Transverse colon (tissue), 4 donors: ENCODE results near the gene STAM. TPM values are rescaled to one million over a fixed set of nuclear protein-coding genes. Genes with fewer than 3 reads are reported as not detected.

Experiments used
- DNase-seq: peaks from one replicate; pipeline ENCODE4 v3.0.0-alpha.2; 2019
- H3K27ac ChIP-seq, 4 donors: fragments of 200-600 bp; sonication (generic); 2 replicates each; pipeline ENCODE4 v1.5.1; 2016 to 2018; ENCODE audit warnings: inconsistent platforms in 4 of 4
- H3K27me3 ChIP-seq: fragments of 200-600 bp; sonication (generic); 2 replicates; pipeline ENCODE4 v1.5.1; 2017; ENCODE audit warnings: inconsistent platforms
- H3K36me3 ChIP-seq, 4 donors: fragments of 200-600 bp; sonication (generic); 2 replicates each; pipeline ENCODE4 v1.5.1; 2017 to 2019; ENCODE audit warnings: inconsistent platforms in 4 of 4
- H3K4me1 ChIP-seq, 4 donors: fragments of 200-600 bp; sonication (generic); 2 replicates each; pipeline ENCODE4 v1.5.1; 2017 to 2020; ENCODE audit warnings: inconsistent platforms in 4 of 4
- H3K4me3 ChIP-seq, 4 donors: fragments of 200-600 bp; sonication (generic); 1 replicate in 1 of 4; 2 replicates in 3 of 4; pipeline versions ENCODE4 v1.5.1 to v1.6.1; 2017 to 2019; ENCODE audit warnings: inconsistent platforms in 4 of 4
- H3K9me3 ChIP-seq, 2 donors: fragments of 200-600 bp; sonication (generic); 2 replicates each; pipeline ENCODE4 v1.5.1; 2017 to 2019; ENCODE audit warnings: inconsistent platforms in 2 of 2
- EP300 ChIP-seq: sonication (generic); formaldehyde crosslinking; IDR thresholded peaks from one replicate; pipeline ENCODE4 v1.6.1; 2017; ENCODE audit warnings: antibody characterized with exemption, low read depth
- POLR2A ChIP-seq: fragments of 450-650 bp; IDR thresholded peaks from one replicate; pipeline ENCODE4 v1.6.1; 2016; ENCODE audit warnings: antibody characterized with exemption, mild to moderate bottlenecking, moderate library complexity
- POLR2AphosphoS5 ChIP-seq, 3 donors: sonication (generic); formaldehyde crosslinking; IDR thresholded peaks; one replicate each; pipeline ENCODE4 v1.6.1; 2016; ENCODE audit warnings: antibody characterized with exemption in 3 of 3
- whole genome bisulfite sequencing, 2 donors: methylation state at CpG; one replicate each; pipeline ENCODE4 v1.1.5; 2018; ENCODE audit warnings: low coverage in 1 of 2; 5-methylcytosine and 5-hydroxymethylcytosine counted together
- in situ Hi-C, 4 donors: fragments of 200-750 bp; cut with MboI; loops; one replicate each; pipeline versions ENCODE4 v1.15.0 to v1.15.1; 2017; ENCODE audit warnings: low sequenced_read_pairs in 3 of 4, low pct_ligation_motif_present in 1 of 4, low pct_unique_long_range_greater_than_20kb in 1 of 4
- intact Hi-C: fragments of 100-400 bp; cut with DNase I; formaldehyde crosslinking; loops from one replicate; pipeline ENCODE4 v1.15.1; 2023; ENCODE audit warnings: low total_unique reads
- total RNA-seq, 4 donors: library from RNA; depleted of rRNA; stranded (reverse); fragments of >200 nt; gene quantifications; one replicate each; pipeline ENCODE4 v1.1.0, GENCODE V29; 2016
- TF ChIP-seq, protein P1 (sequence below), 5 experiments: fragments of 200-600 bp in 3 of 5; fragments of 450-650 bp in 2 of 5; sonication (generic) in 3 of 5; IDR thresholded peaks; 1 replicate in 2 of 5; 2 replicates in 3 of 5; pipeline ENCODE4 v1.5.1; 2016 to 2017; ENCODE audit warnings: antibody characterized with exemption in 5 of 5, inconsistent platforms in 3 of 5, mild to moderate bottlenecking in 2 of 5, moderate library complexity in 1 of 5

Gene STAM
- total RNA-seq, 4 donors from 2014 or later, result 1.9 to 18.4 (median 9.3) TPM

DNA sequence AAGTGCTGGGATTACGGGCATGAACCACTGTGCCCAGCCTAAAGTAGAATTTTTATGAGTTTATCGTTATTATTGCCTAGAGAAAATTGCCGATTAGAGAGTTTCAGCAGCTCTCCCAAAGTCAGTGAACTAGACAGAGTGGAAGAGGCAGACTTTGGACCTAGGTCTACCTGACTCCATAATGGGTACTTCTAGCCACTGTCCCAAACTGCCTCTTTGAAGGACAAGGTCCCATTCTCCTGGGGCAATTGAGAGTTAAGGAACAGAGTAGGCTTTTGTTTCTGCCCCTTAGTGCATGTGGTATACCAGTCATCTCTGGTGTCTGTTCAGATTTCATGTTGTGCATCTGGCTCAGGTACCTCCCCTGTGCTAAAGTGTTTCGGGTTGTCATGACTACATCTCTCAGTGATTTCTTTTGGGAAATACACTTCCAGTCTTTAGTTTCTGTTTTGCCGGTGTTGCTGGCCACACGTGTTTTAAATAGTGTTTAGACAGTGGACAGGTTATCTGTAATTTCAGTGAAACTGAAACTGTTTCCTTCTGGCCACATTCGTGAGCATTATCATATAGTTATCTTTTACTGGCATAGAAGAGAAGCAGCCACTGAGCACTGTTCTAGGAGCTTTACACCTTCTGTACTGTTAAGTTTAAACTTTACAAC lies 112.7 kb downstream of the STAM start:
- Histone ChIP-seq H3K27me3 (no peaks in the 10 kb centered on the region), H3K27ac (peak overlapping the region; percentile 74 to 81 (median 78)), H3K9me3 (no peaks in the 10 kb centered on the region), H3K4me1 (peaks cover 7 to 71% (median 43%) of the 10 kb centered on the region in 4 donors), H3K36me3 (no peaks in the 10 kb centered on the region), H3K4me3 (peak overlapping the region in 3 of 4 donors; percentile 16 to 39 (median 22))
- in situ Hi-C loops, result no loop called here
- 27 to 44% methylated on average over 4 to 7 of the region's 7 CpGs for WGBS, 2 donors
- peak; percentile 1 for TF ChIP-seq EP300
- TF ChIP-seq, protein P1, sequence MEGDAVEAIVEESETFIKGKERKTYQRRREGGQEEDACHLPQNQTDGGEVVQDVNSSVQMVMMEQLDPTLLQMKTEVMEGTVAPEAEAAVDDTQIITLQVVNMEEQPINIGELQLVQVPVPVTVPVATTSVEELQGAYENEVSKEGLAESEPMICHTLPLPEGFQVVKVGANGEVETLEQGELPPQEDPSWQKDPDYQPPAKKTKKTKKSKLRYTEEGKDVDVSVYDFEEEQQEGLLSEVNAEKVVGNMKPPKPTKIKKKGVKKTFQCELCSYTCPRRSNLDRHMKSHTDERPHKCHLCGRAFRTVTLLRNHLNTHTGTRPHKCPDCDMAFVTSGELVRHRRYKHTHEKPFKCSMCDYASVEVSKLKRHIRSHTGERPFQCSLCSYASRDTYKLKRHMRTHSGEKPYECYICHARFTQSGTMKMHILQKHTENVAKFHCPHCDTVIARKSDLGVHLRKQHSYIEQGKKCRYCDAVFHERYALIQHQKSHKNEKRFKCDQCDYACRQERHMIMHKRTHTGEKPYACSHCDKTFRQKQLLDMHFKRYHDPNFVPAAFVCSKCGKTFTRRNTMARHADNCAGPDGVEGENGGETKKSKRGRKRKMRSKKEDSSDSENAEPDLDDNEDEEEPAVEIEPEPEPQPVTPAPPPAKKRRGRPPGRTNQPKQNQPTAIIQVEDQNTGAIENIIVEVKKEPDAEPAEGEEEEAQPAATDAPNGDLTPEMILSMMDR (IDR thresholded peaks at IDR 0.05), result no peak
- peak in 1 of 3 donors; percentile 6 for TF ChIP-seq POLR2AphosphoS5 (IDR thresholded peaks at IDR 0.05)
- intact Hi-C loops, result no loop called here
- DNase-seq, result peak; percentile 33

DNA sequence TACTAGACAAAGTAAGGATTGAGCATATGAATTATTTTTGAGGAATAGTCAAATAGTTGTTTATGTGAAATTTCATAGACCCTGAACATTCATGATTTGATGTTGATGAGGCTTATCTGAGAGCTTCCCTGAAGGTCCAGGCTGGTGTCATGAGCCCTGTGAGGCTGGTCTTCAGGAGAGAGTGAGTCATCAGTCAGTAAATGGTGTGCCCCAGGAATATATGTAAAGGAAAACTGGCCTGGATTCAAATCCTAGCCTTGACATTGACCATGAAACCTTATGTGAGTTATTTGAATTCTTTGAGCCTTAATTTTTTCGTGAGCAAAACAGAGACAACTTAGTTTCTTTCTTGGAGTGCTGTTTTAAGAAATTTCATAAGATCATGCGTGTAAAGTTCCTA lies 114.2 kb downstream of the STAM start:
- DNase-seq, result no peak
- intact Hi-C loops, result no loop called here
- Histone ChIP-seq H3K4me1 (peaks cover 7 to 74% (median 45%) of the 10 kb centered on the region in 4 donors), H3K4me3 (no peak overlapping the region), H3K27ac (peak overlapping the region; percentile 74 to 81 (median 78)), H3K27me3 (no peaks in the 10 kb centered on the region), H3K9me3 (no peaks in the 10 kb centered on the region), H3K36me3 (no peaks in the 10 kb centered on the region)
- 61 to 65% methylated on average over 2 of the region's 2 CpGs for WGBS, 2 donors
- TF ChIP-seq, protein P1 (IDR thresholded peaks at IDR 0.05), result no peak
- no peak for TF ChIP-seq EP300
- no peak for TF ChIP-seq POLR2A
- peak in 1 of 3 donors; percentile 25 for TF ChIP-seq POLR2AphosphoS5 (IDR thresholded peaks at IDR 0.05)
- in situ Hi-C loops, result no loop called here

DNA sequence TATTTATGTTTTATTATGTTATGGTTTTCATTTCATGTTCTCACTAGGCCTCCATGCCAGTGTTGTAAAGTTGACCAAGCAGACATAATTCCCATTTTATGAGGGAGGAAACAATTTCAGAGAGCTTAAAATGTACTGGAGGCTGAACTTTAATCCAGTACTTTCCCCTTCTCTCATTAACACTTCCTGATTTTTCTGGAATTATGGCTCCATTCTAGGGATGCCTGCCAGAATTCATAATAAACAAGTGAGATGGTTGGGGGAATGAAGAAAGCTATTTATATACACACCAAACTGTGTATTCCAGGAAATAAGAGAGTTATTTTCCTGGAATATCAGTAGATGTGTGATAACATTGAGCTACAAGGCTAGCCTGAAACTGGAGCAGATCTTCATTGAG lies 114.9 kb downstream of the STAM start:
- no peak for TF ChIP-seq POLR2A
- TF ChIP-seq EP300, result no peak
- TF ChIP-seq, protein P1 (IDR thresholded peaks at IDR 0.05), result no peak
- TF ChIP-seq POLR2AphosphoS5 (IDR thresholded peaks at IDR 0.05), result peak in 1 of 3 donors; percentile 49
- Histone ChIP-seq H3K36me3 (no peaks in the 10 kb centered on the region), H3K27ac (peak overlapping the region; percentile 74 to 81 (median 78)), H3K27me3 (no peaks in the 10 kb centered on the region), H3K4me3 (no peak overlapping the region), H3K4me1 (peaks cover 7 to 74% (median 45%) of the 10 kb centered on the region in 4 donors), H3K9me3 (no peaks in the 10 kb centered on the region)
- in situ Hi-C loops, result no loop called here
- intact Hi-C loops, result no loop called here
- DNase-seq, result no peak

DNA sequence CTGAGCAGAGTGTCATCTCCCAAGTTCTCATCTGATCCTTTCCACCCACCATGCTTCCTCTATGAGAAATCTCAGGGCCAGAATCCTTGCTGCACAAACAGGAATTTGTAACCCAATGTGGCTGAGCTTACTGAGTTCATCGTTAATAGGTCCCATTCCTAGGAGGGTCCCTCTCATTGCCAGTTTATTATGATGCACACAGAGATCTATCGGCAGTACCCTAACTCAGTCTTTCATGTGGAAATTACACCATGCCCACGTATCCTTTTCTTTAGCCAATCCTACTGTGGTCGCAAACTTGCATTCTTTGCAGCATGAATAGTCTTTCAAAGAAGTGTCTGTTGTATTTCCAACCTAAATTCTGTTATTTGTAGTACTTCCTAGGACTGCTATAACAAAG lies 120.2 kb downstream of the STAM start:
- no peak for DNase-seq
- TF ChIP-seq POLR2AphosphoS5 (IDR thresholded peaks at IDR 0.05) (no peak), EP300 (no peak), POLR2A (no peak)
- TF ChIP-seq, protein P1 (IDR thresholded peaks at IDR 0.05), result no peak
- in situ Hi-C loops, result no loop called here
- 66 to 85% methylated on average over 4 of the region's 4 CpGs for WGBS, 2 donors
- no peaks in the 10 kb centered on the region for H3K36me3 ChIP-seq
- H3K4me1 ChIP-seq, result peaks cover 0 to 27% (median 13%) of the 10 kb centered on the region in 4 donors
- intact Hi-C loops, result no loop called here
- no peaks in the 10 kb centered on the region for H3K9me3 ChIP-seq
- no peak overlapping the region for H3K27ac ChIP-seq
- H3K4me3 ChIP-seq, result no peak overlapping the region
- no peaks in the 10 kb centered on the region for H3K27me3 ChIP-seq
